ENCODE measurements around the gene CXCR4.

GRCh38 chr2:136135462-136135861, 17.5 kb upstream of the CXCR4 start:
- TF ChIP-seq POLR2A (IDR thresholded peaks at IDR 0.05) = no peak
- no peak for TF ChIP-seq CTCF (IDR thresholded peaks at IDR 0.05)
